HG03095 (cell line): ENCODE results near the gene GAR1.
"Not testable (repeated sequence)": the region's sequence is repeated elsewhere in the genome, so short reads cannot be mapped to it uniquely, and the experiment has no call there.

Source experiments
- ATAC-seq: cut with Tn5 transposase; IDR thresholded peaks from one replicate; pipeline ENCODE4 v1.9.1; 2021; ENCODE audit warnings: moderate library complexity; ENCODE audit not compliant: unreplicated experiment

GAR1 gene

DNA sequence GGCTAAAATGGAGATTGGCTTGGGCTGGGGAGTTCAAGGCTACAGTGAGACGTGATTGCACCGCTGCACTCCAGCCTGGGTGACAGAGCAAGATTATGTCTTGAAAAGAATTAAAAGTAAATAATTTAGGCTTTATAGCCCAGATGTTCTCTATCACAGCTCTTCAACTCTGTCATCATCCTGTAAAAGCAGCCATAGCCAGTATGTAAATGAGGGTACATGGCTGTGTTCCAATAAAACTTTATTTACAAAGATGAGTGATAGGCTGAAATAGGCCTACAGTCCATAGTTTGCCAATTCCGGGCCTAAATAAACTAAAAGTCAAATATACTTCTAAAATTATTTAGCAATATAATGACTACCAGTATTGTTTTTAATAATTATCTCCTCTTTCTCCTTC lies 21.4 kb downstream of the GAR1 start:
- ATAC-seq, result no peak

DNA sequence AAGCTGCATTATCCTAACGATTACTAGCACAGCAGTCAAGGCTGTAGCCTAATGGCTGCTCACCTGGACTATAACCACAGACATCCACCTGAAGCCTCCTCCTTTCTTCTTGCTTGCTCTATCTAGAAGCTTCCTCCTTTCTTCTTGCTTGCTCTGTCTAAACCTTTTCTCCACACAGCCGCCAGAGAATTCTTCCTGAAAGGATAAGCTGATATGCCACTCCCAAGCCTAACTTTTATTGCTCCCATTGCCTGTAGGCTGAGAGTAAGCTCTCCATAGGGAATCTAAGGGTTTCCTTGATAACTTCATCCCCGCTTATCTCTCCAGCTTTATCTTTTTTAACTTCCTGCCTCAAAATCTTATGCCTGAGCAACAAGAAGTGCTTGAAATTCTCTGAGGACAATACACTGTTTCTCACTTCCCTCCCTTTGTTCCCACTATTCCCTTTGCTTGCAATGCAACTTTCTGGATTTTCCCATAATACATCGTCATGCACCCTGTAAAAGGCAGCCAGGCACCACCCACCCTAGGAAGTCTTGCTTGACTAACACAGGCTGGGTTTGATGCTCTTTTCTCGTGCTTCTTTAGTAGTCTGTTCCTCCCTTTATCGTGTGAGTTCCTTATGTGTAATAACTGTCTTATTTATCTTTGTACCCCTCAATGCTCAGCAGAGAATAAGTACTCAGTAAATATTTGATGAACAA lies 31.0 kb downstream of the GAR1 start:
- ATAC-seq, result no peak

DNA sequence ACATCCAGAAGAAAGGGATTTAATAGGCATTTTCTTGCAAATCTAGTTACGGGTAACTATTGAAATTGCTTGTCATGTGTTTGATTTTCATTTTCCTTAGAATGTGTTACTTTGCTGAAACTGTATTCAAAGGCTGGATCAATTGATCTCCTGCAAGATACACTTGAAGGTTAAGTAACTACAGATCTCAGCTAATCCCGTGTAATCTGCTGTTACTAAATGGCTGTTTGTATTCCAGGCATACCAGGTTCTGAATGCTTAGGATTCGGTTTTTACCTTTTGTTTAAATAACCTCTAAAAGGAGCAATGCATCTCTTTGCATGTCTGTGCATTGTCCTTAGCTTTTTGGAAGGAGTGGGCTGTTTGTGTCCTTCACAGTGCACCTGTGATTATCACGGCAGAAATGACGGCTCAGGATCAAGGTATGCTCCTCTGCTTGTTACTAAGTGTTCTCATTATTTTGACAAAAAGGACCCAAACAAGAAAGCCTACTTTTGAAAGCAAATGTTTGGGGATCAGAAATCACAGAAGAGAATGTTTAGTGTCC lies 32.4 kb downstream of the GAR1 start, which contains the start of gene LRIT3:
LRIT3 (plus strand) TSS at position 212 of the 547 bp plus-strand sequence; CDS start at position 307, 95 bp downstream.
- ATAC-seq, result no peak

DNA sequence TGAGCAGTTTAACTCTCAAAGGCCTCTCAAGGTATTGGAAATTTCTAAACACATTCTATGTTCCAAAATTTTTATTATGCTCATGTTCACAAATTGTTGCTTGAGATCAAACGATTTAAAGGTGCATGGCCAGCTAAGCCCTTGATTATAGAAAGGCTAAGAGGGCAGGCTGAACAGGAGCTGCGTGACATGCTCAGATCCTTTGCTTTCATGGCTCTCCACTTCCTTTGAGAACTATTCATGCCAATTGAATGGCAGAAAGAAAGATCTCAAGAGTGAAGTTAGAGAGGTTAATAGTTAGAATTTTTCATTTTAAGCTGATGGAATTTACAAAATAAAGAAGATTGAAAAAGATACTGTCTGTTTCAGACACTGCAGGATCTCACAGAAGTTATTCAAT lies 32.9 kb downstream of the GAR1 start:
- ATAC-seq, result no peak

DNA sequence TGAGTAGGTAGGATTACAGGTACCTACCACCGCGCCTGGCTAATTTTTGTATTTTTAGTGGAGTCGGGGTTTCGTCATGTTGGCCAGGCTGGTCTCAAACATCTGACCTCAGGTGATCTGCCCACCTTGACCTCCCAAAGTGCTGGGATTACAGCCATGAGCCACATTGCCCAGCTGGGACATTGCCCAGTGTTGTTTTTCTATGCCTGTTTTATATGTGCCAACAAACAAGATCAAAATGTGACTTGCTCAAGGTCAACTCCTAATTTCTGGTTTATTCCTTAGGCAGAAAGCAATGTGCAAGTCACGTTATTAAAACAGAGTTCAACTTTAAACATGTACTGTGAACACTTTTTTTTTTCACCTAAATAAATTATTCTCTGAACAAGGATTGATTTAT lies 35.0 kb downstream of the GAR1 start:
- no peak for ATAC-seq

DNA sequence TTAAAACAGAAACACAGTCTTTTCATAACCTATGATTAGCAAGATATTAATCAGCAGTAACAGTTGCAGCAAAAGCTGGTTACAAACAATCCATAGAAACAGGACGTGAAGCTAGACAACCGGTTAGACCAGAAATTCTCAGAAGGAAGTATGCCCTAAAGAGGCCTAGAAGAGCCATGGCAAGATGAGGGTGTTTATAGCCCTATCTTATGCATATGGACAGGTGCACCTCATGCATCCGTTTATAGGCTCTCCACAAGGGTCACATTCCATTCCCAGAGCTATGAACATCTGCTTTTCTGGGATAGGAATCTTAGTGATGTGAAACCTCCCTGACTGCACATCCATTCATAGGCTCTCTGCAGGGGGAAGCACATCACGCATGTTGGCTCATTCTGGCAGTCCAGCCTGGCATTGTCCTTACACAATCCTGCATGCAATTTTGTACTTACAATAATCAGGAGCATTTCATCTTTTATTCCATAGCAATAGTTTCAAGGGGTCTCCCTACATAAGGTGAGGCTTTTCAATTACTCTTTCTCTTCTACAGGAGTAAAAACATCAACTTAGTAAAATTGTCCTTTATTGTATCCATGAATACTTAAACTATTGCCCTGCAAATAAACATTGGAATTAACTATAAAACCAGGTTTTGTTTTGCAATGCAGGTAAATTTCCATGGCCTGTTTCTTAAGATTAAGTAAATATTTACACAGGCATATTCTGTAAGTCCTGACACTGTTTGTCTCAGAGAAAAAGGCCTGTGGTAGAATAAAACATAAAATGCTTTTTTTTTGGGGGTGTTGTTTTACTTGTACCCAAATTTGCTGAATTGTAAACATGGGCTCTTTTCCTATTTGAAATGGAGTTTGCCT lies 44.1 kb downstream of the GAR1 start:
- not testable (repeated sequence) for ATAC-seq

DNA sequence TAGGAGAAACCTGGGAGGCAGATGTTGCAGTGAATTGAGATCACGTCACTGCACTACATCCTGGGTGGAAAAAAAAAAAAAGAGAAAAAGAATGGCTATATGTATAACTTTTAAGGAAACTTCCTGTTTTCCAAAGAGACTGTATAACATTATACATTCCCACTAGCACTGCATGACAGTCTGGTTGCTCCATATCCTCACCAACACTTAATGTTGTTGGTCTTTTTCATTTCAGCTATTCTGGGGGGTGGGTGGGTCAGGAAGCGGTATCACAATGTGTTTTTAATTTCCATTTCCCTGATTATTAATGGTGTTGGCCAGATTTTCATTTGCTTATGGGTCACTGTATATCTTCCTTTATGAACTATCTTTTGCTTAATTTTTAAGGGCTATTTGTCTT lies 45.7 kb downstream of the GAR1 start:
- ATAC-seq, result no peak

DNA sequence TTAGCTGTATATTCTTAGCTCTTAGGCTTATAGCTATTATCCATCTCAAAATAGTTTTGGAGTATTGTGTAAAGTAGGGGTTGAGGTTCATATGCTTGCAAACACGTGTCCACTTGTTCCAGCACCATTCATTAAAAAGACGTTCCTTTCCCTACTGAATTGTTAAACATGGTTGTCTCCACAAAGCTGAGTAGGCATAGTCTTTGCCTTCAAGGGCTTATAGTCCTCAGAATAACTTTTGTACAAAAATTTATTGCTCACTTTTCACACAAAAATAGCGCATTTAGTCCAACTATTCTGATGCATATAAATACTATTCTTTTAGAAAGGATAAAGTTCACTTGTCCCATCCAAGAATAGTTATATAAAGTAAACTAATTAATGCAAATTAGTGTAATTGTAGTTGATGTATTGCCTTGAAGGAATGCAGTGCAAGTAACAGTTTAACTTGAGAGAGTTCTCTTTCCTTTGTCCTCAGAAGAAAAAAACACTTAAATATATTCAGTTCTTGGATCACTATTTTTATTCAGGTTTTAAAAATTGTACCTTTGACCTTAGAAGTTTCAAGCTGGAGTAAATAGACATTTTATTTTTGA lies 46.5 kb downstream of the GAR1 start:
- no peak for ATAC-seq

DNA sequence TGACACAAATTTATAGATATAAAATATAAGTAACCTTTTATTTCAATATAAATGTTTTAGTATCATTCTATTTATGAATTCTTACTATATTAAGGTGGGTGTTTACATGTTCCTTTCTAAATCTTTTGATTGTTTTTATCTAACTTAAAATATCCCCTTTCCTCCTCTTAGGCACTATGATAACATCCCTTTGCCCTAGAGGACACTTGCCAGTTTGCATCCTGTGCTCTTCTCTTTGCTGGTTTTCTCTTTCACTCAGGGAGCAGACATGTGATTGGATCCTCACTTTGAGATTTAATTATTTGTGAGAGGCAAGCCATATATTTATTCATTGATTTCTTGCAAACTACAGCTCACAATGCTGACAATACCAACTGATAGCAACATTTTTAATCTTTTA lies 48.6 kb downstream of the GAR1 start:
- ATAC-seq, result no peak

DNA sequence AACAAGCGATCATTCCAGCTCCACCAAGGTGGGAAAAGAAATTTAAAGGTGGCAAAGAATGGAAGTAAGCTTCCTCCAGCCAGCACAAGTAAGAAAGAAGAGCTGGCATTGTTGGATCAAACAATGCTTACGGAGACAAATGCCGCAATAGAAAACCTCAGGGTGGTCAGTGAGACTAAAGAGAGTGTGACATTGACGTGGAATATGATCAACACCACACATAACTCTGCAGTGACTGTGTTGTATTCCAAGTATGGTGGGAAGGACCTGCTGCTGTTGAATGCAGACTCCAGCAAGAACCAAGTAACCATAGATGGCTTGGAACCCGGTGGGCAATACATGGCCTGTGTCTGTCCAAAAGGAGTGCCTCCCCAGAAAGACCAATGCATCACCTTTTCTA lies 54.5 kb downstream of the GAR1 start:
- ATAC-seq, result no peak

DNA sequence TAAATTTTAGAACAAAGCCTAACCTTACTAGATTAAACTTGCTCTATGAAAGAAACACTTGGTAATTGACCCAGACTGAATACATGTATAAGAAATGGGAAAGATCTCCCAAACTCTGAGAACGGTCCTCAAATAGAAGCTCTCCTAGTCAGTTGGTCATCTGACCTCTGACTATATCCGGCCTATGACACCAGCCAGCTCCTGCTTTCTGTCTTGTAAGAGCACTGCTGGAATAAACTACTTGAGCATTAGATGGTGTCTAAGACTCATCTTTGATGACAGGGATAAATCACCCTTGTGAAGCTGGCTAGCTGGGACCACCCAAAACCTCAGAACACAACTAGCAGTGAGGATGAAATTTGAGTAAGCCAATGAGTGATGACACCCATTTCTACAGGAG lies 56.5 kb downstream of the GAR1 start:
- no peak for ATAC-seq

DNA sequence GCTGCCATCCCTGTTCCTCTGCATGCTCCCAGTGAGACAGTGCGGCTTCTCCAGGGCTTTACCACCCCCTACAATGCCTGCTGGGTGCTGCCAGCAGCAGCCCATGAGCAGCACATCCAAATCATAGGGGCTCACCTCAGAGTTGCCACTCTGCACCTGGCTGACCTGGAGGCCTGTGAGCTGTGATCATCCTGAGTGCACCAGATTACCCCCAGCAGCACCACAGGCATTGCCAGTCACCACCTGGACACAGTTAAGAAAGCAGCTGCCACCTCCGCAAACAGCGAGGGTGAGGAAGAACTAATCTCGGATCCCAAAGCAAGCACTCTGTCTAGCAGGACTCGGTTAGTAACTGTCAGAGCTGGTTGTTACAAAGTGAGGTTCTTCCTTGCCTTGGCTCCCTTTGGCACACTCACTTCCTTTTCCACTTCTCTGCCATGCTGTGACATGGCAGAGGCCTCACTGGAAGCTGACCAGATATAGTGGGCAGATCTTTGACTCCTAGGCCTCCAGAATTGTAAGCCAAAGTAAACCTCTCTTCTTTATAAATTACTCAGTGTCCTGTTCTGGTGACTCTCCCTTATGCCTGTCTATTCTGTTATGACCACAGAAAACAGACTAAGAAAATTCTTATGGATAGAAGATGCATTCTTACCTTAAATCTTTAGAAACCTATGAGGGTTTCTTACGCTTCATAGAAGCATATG lies 57.5 kb downstream of the GAR1 start:
- ATAC-seq, result no peak

DNA sequence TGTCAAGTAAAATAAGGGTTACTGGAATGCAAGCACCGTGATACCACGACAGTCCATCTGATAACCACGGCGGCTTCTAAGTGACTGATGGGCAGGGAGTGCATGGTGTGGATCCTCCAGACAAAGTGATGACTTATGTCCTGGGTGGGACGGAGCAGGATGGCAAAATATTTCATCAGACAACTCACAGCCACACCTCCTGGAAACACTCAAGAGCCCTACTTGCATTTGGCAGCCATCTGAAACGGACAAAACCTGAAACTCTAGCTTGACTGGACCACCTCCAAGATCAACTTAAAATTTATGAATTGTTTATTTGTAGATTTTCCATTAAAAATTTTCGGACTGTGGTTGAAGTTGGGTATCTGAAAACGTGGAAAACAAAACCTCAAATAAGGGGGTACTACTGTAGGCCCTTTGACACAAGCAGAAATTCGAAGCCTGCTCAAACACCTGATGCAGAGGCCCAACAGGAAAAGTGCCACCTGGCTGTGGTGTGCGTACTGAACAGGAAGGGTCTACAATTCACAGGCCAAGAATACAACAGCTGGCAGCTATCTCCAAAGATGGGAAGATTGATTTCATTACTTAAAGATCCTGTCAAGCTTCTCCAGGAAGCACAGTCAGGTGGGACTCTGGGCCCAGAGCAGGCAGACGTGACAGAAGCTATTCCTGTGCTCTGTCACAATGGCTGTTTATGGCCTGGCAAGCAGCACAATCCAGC lies 58.4 kb downstream of the GAR1 start:
- ATAC-seq, result no peak
